Erythroblast (primary cell): ENCODE results near the gene ACER3.

Experiments used
- GATA1 ChIP-seq: IDR thresholded peaks from 2 replicates; pipeline ENCODE4 v1.6.1; 2011; ENCODE audit warnings: low read depth, mild to moderate bottlenecking, control low read depth, low read length, moderate library complexity
- POLR2A ChIP-seq: IDR thresholded peaks from 2 replicates; pipeline ENCODE4 v1.6.1; 2011; ENCODE audit warnings: mild to moderate bottlenecking, low read length

- no peak for TF ChIP-seq POLR2A
- TF ChIP-seq GATA1: no peak
Measured at GRCh38 chr11:76927160-76927559, 66.4 kb downstream of the ACER3 start.
